TTC549 (cell line): Measurements from ENCODE around the gene JTB.

Source experiments
- FAIRE-seq: peaks from 2 replicates; lab custom pipeline; 2012; peaks lifted over from hg19 to GRCh38; lab: Jason Lieb, UNC

JTB gene

DNA sequence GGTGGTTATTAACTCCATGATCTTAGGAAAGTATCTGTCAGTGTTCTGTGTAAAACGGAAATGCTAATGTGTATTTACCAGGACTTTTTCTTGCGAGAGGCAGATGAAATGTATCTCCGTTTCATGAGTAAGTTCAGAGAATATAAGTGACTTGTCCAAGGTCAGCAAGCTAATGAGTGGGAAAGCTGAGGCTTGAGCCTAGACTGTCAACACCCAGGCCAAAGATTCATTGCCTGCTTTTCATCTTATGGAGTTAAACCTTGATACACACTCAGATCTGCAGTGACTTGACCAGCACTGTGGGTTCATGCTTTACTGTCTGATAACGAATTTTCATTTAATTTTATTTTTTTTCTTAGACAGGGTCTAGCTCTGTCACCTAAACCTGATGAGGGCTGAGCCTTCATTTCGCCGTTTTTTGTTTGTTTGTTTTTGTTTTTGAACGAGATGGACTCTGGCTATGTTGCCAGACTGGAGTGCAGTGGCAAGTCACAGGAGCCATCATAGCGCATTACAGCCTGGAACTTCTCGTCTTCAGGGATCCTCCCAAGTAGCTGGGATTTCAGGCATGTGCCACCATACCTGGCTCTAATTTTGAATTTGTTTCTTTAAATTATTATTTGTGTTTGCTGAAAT, 918 bp upstream of the JTB start:
- no peak for FAIRE-seq

DNA sequence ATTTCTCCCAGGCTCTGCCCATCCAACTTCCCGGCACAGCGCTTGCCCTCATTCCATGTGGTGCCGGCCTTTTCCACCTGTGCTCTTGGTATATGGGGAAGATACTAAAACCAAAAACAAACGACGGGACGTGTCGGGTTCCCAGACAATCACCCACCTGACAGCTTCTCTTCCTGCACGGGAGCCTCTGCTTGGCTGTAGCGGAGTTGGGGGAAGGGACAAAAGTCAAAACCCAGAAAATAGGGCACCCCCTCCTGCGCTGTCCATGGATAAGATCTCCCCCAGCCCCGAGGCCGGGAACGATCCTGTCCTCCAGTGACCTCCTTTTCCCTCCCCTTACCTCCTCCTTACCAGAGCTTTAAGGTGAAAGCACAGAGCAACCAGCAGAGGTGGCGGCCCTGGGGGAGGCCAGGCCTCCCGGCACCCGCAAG, 640 bp downstream of the JTB start:
- FAIRE-seq, result no peak

DNA sequence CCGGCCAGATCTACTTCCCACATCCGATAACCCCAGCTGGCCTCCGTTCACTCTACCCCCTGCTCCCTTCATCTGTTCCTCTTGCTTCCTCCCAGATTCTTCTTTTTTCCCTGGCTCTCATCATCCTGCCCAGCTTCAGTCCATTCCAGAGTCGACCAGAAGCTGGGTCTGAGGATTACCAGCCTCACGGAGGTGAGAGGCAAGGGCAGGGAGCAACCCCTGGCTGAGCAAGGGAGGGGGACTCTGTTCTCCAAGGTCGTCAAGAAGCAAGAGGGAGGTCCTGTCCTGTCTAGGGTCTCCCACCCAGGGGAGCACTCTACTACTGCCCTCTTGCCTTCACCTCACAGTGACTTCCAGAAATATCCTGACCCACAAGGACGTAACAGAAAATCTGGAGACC, 3.9 kb downstream of the JTB start:
- FAIRE-seq, result no peak

DNA sequence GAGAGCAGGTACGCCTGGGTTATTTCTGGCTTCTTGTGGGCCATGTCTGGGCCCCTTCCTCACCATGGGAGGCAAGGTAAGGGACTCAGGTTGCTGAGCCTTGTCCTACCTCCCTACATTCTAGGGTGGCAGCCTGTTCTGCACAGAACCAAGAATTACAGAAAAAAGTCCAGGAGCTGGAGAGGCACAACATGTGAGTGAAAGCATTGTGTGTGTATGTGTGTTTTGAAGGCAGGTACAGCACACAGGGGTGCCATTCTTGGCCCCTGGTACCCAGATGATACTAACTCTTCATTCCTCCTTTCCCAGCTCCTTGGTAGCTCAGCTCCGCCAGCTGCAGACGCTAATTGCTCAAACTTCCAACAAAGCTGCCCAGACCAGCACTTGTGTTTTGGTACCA, 4.4 kb downstream of the JTB start:
- FAIRE-seq, result no peak

DNA sequence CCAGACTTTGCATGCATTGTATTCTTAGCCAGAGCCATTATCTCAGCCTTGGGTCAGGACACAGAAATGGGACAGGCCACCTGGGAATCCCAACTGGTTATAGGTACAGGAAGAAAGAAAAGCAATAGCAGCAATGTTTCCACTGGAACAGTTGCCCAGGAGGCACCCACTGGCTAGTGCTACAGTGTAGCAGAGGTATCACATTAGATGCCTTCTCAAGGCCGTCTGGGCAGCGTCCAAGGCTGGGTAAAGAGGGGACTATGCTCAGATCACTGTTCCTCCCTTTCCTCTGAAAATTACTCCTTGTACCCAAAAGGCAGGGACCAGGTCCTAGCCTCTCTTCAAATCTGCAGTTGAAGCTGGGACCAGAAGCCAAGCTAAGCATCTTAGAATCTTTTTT, 7.1 kb downstream of the JTB start:
- no peak for FAIRE-seq

DNA sequence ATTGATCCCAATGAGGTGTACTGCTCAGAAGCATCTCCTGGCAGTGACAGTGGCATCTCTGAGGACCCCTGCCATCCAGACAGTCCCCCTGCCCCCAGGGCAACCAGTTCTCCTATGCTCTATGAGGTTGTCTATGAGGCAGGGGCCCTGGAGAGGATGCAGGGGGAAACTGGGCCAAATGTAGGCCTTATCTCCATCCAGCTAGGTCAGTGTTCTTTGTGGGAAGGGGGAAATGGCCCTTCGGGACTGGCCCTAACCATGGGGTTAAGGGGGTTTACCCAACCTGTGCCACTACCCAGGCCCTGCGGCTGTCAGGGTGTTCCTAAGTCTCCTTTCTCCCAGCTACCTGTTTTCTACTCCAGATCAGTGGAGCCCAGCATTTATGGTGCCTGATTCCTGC, 8.5 kb downstream of the JTB start:
- FAIRE-seq, result no peak

DNA sequence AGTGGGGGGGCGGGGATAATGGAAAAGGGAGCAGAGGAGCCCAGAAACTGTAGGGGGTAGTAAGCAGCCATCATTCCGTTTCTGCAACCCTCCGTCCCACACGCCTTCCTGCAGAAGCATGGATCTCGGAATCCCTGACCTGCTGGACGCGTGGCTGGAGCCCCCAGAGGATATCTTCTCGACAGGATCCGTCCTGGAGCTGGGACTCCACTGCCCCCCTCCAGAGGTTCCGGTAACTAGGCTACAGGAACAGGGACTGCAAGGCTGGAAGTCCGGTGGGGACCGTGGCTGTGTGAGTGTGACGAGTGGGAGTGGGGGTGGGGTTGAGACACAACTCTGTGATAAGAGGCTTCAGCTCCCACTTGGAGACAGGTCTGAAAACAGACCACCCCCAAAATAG, 9.1 kb downstream of the JTB start:
- FAIRE-seq, result no peak

DNA sequence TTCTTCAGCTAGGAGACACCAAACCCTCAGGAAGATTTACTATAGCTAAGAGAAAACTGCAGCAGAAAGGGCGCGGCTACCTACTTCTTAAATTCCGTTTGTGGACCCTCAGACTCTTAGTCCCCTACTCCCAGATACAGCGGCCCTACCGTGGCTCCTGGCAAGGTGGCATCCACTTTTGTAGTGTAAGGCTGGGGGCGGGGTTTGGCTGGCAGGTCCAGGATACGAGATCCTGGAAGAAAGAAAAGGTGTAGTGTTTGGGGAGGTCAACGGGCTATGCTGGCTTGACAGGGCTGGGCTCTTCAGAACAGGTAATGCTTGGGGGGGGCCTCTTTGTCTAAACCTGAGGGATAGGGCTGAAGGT, 9.5 kb downstream of the JTB start:
- no peak for FAIRE-seq

DNA sequence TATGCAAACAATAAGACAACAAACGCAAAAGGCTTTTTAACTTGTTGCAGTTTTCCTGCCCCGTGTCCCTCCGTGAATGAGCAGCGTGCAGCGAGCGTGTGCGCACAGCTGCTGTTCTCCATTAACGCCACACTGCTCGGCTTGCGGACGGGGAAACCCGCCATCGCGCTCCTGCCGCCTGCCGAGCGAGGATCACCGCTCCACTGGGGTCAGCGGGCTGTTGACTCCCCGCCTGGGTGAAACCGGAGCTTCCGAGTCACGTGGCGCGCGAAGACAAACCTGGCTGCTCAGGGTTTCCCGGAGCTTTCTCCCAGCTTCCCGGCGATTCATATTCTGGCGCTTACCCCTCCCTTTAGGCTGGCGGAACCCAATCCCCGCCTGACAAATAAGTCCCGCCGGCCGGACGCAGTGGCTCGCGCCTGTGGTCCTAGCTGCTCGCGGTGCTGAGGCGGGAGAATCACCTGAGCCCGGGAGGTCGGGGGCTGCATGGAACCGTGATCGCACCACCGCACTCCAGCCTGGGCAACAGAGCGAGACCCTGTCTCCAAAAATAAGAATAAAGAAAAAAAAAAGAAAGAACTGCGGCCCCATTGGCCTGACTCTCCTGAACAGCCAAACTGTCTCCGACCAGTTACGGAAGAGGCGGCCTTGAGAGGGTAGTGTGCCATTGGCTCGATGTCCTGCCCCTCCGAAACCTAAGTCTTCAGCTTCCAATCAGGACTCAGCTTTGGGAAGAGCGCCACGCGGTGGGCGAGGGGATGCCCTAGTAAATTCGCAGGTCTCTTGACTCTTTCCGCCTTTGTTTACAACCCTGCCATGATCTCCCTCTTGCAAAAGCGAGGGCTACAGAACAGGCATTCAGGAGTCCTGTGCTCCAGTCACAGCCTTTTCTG, 10.1 kb downstream of the JTB start, which contains the start of gene CREB3L4:
Gene CREB3L4 (plus strand): TSS at position 796 of the 893 bp plus-strand sequence. CDS start 624 bp downstream, outside the sequence.
- FAIRE-seq, result peak; percentile 96

DNA sequence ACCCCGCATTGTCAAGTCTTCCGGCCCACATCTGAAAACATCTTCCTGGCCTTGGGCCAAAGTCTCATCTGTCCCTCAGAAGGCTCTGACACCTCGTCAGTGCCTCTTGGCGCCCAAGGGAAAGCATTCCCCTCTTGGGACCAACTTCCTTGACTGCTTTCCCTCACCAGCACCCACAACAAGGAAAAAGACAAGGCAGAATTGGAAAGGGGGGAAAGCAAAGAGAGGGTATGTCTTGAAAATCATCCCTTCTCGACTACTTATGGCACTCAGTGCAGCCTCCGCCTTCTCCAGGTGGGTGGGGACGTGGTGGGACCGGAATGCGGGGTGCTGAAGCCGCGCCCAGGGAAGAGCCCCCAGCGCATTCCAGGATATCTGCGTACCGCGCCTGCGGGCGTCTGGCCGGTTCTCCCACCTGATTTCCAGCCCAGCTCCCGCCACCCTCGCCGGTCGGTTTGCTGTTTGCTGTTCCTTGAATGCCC, 13.6 kb downstream of the JTB start:
- FAIRE-seq, result no peak

DNA sequence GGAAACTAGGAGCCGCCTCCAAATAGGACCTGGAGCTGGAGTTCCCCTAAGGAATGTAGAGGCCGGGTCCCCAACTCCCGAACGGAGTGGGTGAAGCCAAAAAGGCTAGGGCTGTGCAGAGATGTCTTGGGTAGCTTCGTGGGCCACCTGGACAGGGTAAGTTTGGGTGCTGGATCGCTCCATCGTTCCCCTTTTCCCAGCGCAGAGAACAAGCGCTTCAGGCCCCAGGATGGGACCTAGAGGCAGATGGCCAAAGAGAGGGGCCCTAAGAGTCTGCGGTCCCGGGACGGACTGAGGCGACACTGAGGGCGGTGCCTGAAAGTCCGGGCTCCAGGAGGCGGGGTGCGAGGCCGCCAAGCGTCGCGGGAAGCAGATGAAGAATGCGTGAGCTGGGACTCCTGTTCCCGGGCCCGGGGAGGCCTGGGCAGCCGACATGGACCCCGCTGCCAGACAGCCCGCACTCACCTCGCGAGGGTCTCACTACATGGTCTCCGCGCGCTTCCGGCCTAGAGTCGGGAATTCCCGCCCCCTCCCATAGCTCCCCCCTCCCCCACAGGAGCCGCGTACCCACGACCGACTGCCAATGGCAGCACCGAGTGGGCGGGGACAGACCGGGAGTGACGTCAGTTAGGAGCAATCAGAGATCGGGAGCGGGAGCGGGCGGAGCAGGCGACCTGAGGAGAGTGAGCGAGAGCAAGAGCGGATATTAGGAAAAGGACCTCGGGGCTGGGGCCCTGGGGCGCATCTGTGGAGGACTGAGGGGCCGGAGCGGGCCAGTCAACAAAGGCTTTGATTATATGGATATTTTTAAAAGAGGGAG, 14.2 kb downstream of the JTB start, which contains the start of gene SLC39A1:
Gene SLC39A1 (minus strand): TSS at position 508 of the 820 bp plus-strand sequence. CDS start 822 bp downstream, outside the sequence.
- FAIRE-seq, result peak; percentile 86

DNA sequence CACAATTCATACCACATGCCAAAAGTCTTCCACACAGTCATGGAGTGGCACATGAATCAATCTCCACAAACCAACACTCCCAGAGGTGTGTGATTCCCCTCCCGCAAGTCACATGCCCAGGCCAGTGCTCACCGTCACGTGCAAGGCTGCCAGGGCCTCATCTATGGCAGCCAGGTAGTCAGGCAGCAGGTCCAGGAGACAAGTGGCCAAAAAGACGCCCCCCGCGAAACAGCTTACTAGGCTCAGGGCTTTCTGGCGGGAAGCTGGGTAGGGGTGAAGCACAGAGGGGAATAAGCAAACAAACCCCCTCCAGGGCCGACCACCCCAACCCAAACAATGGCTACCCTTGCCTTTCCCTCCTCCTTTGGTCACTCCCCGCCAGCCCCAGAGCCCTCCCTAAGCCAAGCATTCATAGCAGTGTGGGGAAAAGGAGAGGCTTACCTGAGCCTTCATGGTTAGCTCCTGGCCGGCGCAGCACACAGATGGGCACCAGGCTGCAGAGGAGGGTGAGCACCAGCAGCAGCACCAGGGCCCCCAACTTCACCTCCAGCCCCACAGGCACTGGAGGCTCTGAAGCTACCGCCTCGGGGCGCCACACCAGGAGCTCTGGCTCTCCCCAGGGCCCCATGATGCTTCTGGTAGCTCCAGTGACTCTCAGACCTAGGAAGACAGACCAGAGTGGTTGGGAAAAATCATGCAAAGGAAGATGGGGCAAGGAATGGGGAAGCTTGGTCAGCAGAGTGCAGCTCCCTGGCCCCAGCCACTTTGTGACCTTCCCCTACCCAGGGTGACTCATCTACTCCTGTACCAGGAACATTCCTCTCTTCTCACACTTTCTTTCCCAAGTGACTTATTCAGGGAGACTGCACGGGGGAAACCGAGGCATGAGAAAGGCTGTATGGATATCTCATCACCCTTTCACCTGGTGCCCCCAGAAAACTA, 15.1 kb downstream of the JTB start:
- FAIRE-seq, result no peak

DNA sequence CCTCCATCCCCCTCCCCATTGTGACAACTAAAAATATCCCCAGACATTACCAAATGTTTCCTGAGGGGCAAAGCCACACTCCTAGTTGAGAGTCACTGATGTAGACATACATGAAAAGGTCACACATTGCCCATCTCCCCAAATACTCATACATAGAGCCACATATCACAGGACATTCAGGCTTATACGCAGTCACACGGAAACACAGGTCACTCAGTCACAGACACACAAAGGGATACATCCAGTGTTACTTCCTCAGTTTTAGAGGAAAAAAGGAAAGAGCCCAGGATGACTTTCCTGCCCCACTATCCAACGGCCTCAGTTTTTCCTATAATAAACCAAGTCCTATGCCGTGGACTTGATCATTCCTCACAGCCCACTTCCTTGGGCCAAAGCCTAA, 16.1 kb downstream of the JTB start:
- no peak for FAIRE-seq

DNA sequence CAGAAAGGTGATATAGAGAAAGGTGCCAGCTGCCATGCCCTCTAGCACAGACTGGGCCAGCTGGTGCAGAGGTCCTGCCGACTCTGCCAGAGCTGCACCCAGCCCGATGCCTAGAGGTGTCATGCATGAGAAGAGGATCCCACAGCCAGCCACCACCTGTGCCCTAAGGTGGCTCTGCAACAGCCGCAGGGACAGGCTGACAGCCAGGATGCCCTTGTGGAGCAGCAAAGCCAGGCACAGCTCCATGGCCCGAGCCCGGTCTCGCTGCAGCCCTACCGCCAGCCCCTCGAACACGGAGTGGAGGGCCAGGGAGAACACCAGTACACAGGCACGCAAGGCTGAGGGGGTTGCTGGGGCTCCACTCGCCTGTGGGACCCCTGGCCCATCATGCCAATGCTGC, 17.3 kb downstream of the JTB start:
- no peak for FAIRE-seq

DNA sequence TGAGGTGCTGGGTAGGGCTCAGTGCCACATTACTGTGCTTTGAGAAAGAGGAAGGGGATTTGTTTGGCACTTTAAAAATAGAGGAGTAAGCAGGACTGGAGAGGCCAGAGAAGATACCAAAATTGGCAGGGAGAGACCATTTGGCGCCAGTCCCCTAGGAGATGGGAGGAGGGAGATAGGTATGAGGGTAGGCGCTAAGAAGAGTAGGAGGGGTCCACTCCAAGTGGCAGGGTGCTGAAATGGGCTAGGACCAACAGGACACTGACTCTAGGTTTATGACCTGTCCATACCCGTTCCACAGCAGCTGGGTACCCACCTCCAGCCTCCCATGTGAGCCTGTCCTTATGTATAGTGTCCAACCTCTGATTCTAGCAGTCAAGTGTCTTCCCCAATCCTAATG, 18.0 kb downstream of the JTB start:
- no peak for FAIRE-seq

DNA sequence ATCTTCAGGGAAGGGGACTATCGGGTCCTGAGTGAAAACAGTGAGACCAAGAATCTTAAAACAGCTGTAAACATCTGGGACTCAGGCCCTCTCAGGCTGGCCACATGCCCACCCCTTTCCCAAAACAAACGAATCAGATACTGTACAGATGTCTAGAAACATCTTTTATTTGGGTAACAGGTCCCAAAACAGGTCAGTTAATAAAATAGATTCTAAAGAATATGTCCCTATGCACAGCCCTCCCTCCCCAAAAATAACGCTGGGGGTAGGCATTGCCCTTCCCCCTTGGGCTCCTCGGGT, 18.6 kb downstream of the JTB start:
- FAIRE-seq, result no peak

DNA sequence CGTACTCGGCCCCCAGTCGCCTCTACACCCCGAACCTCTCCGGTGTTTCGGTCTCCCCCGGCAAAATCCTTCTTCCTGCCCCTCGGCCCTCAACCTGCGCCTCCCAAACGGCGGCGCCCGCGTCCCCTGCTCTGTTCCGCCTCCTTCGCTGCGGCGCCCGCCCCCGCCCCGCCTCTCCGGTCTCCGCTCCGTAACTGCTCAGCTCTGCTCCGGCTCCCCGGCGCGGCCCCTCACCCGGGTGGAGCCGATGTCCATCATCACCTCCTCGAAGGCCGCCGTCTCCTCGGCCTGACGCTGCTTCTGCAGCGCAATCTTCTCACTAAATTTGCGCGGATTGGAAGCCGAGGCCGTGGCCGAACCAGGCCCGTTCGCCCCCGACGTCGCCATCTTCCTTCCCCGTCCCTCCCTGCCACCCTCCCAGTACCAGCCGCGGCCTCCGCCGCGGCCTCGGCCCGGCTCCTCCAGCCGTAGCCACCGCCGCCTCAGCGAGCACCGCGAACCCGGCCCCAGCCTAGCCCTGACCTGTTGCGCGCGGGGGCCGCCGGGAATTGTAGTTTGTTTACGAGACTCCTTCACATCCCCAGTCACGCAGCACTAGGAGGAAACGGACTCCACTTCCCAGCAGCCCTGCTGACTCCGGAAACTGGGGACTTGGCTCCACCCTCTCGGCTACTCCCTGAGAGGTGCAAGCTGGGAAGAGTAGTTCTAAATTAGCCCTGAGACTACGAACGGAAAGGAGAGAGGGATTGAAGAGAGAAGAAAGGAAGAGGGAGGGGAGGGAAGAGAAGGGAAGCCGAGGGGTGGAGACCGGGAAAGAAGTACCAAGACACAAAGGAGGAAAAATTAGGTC, 19.1 kb downstream of the JTB start, which contains the start of gene CRTC2:
Gene CRTC2 (minus strand): TSS at position 502 of the 850 bp plus-strand sequence. CDS start 115 bp downstream, at position 387.
- FAIRE-seq, result peak; percentile 99

DNA sequence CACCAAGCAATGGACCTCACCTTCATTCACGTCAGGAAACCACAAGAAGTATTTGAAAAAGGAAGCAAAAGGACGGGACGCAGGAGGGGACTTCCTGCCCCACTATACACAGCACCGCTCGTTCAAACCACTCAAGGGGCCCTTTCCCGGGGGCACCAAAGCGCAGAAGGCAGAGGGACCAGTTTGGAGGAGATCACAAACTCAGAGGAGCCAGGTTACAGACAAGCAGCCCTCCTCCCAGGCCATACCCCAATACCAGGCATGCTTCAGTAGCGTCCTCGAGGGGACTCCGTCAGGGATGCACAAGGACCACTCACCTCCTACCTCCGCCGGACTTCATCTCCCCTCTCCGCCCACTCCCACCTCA, 19.7 kb downstream of the JTB start:
- no peak for FAIRE-seq

DNA sequence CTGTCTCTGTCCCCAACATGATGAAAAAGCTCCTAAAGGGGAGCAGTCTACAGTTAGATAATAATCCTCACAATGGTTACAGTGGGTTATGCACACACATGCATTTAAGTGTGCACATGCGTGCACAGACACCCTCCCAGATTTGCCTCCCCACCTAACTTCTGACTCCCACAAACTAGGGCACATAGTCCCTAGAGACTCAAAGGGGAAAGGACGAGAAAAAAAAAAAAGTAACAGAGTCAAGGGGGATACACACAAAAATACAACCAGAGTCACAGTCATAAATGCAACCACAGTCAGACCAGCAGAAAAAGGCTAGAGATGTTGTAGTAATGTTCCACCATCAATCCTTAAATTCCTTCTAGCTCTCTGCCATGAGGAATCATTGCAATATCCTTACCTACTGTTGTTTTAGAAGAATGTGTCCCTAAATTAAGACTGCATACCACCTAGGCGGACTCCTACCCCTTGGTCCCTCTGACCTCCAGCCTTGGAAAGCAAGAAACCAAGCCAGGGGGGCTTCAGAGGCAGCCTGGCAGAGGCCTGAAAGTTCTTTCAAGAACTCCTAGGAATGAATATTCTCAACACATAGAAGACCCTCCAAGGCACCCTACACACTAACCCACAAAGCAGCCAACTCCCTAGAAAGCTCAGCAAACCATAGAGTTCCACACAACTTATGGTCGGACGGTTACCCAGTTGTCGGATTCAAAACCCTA, 20.3 kb downstream of the JTB start:
- no peak for FAIRE-seq

DNA sequence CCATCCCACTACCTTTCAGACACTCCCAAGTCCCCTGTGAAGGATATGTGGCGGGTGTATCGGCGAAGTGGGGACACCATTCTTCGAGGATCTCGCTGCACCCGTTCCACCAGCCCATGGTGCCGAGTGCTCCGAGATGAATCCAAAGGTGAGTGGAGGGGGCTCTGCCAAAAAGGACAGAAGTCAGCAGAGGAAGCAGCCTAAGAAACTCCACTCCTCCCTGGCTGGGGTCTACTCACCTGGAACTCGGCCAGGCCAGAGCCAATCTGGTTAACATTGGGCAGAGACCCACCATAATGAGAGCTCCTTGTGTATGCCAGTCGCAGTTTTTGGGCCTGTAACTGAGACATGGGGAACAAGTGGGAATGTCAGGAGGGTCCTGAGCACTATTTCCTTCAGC, 22.6 kb downstream of the JTB start:
- no peak for FAIRE-seq
